ENCODE data around the gene SPIC. TPM values are rescaled to one million over a fixed set of nuclear protein-coding genes. Genes with fewer than 3 reads are reported as not detected.

Gene SPIC
- polyA plus RNA-seq, 3 donors, result 0.13 TPM; not detected in 2

DNA sequence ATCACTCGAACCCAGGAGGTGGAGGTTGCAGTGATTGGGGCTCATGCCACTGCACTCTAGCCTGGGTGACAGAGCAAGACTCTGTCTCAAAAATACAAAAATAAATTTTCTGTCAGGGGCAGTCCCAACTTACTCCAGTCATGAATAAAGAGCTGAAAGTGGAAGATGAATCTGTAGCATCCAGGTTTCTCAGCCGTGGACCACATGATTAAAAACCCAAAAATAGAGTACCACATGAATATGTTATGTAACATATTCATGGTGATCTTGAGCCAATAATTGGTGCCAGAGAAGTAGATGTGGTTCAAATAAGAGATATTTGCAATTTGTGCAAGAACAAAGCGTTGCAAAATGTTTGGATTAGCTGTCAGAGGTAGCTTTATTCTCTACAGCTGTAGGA lies 23.1 kb downstream of the SPIC start:
- Mint-ChIP-seq H3K4me3 (no peak overlapping the region), H3K9me3 (peaks cover 0 to 5% (median 0%) of the 10 kb centered on the region in 7 donors), H3K27ac (no peak overlapping the region), H3K4me1 (peaks cover under 1% of the 10 kb centered on the region), H3K36me3 (no peaks in the 10 kb centered on the region), H3K27me3 (ENCODE audit: low read depth in 3 of 3) (peaks cover 4 to 10% (median 5%) of the 10 kb centered on the region in 3 donors)
- Histone ChIP-seq H3K4me3 (replicated peaks in 1 of 3; ENCODE audit: low read depth in 2 of 3, low read length in 3 of 3) (no peak overlapping the region), H3K4me1 (ENCODE audit: control insufficient read depth in 1 of 2, insufficient read depth in 2 of 2, low read length in 2 of 2) (no peaks in the 10 kb centered on the region), H3K9ac (ENCODE audit: insufficient read depth, low read length, poor library complexity, severe bottlenecking) (no peak overlapping the region), H3K36me3 (replicated peaks in 1 of 2; ENCODE audit: control insufficient read depth in 1 of 2, insufficient read depth in 2 of 2, low read length in 2 of 2) (no peaks in the 10 kb centered on the region), H3K79me2 (ENCODE audit: insufficient read depth, low read length) (no peaks in the 10 kb centered on the region), H3K9me3 (replicated peaks in 1 of 2; ENCODE audit: control insufficient read depth in 1 of 2, insufficient read depth in 1 of 2, low read length in 2 of 2) (no peaks in the 10 kb centered on the region), H3K27me3 (ENCODE audit: control insufficient read depth in 2 of 2, insufficient read depth in 2 of 2, low read length in 2 of 2) (peaks cover 0 to 2% of the 10 kb centered on the region in 2 donors), H3K27ac (ENCODE audit: low read depth in 1 of 2, low read length in 2 of 2) (no peak overlapping the region), H3K4me2 (replicated peaks; ENCODE audit: extremely low read depth, low read length, poor library complexity, severe bottlenecking) (no peak overlapping the region), H4K20me1 (ENCODE audit: insufficient read depth, low read length) (no peaks in the 10 kb centered on the region), H2AFZ (ENCODE audit: insufficient read depth, low read depth, low read length, poor library complexity, severe bottlenecking) (no peak overlapping the region)
- intact Hi-C loops (cut with micrococcal nuclease), result no loop called here
- WGBS (ENCODE audit: insufficient coverage), result no CpG with 5 or more reads among the region's 3 CpGs
- DNase-seq, result no peak
- TF ChIP-seq, protein P1, sequence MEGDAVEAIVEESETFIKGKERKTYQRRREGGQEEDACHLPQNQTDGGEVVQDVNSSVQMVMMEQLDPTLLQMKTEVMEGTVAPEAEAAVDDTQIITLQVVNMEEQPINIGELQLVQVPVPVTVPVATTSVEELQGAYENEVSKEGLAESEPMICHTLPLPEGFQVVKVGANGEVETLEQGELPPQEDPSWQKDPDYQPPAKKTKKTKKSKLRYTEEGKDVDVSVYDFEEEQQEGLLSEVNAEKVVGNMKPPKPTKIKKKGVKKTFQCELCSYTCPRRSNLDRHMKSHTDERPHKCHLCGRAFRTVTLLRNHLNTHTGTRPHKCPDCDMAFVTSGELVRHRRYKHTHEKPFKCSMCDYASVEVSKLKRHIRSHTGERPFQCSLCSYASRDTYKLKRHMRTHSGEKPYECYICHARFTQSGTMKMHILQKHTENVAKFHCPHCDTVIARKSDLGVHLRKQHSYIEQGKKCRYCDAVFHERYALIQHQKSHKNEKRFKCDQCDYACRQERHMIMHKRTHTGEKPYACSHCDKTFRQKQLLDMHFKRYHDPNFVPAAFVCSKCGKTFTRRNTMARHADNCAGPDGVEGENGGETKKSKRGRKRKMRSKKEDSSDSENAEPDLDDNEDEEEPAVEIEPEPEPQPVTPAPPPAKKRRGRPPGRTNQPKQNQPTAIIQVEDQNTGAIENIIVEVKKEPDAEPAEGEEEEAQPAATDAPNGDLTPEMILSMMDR (IDR thresholded peaks at IDR 0.05), result no peak

DNA sequence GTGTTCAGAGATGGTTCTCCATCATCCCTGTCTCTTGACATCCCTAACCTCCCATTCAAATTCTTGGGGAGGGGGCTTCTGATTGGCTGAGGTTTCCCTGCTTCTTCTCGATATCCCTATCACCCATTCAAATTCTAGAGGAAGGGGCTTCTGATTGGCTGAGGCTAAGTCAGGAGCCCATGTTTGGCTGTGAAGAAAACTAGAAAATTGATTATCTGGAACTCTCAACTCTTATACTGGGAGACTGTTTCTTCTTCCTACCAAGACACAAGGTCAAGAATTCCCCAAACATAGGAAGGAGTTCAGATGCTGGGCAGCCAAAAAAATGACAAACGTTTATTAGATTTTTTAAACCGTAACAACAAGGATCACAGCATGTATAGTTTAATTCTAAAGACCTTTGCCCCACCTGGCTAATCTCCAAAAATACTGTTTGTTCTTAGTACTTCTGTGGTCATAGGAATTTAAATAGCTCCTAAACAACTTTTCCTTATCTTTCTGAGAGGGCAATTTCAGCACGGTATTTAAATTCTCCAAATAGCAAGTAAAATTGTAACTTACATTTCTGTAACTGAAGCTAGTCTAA lies 26.4 kb downstream of the SPIC start:
- WGBS (ENCODE audit: insufficient coverage), result no CpG with 5 or more reads among the region's 4 CpGs
- H3K9ac ChIP-seq (ENCODE audit: insufficient read depth, low read length, poor library complexity, severe bottlenecking), result no peak overlapping the region
- H3K79me2 ChIP-seq (ENCODE audit: insufficient read depth, low read length), result no peaks in the 10 kb centered on the region
- TF ChIP-seq, protein P1 (IDR thresholded peaks at IDR 0.05), result no peak
- no peak overlapping the region for H3K27ac Mint-ChIP-seq
- H3K27me3 ChIP-seq (ENCODE audit: control insufficient read depth in 2 of 2, insufficient read depth in 2 of 2, low read length in 2 of 2), result peaks cover 0 to 2% of the 10 kb centered on the region in 2 donors
- no peak overlapping the region for H3K4me2 ChIP-seq (replicated peaks; ENCODE audit: extremely low read depth, low read length, poor library complexity, severe bottlenecking)
- no peak overlapping the region for H2AFZ ChIP-seq (ENCODE audit: insufficient read depth, low read depth, low read length, poor library complexity, severe bottlenecking)
- intact Hi-C loops (cut with micrococcal nuclease), result no loop called here
- H3K36me3 ChIP-seq (replicated peaks in 1 of 2; ENCODE audit: control insufficient read depth in 1 of 2, insufficient read depth in 2 of 2, low read length in 2 of 2), result no peaks in the 10 kb centered on the region
- H3K27ac ChIP-seq (ENCODE audit: low read depth in 1 of 2, low read length in 2 of 2), result no peak overlapping the region
- peaks cover 3 to 9% (median 6%) of the 10 kb centered on the region in 3 donors for H3K27me3 Mint-ChIP-seq (ENCODE audit: low read depth in 3 of 3)
- no peaks in the 10 kb centered on the region for H3K36me3 Mint-ChIP-seq
- peaks cover 0 to 10% (median 4%) of the 10 kb centered on the region in 7 donors for H3K9me3 Mint-ChIP-seq
- DNase-seq, result no peak
- H4K20me1 ChIP-seq (ENCODE audit: insufficient read depth, low read length), result no peaks in the 10 kb centered on the region
- H3K4me3 ChIP-seq (replicated peaks in 1 of 3; ENCODE audit: low read depth in 2 of 3, low read length in 3 of 3), result no peak overlapping the region
- no peaks in the 10 kb centered on the region for H3K4me1 ChIP-seq (ENCODE audit: control insufficient read depth in 1 of 2, insufficient read depth in 2 of 2, low read length in 2 of 2)
- H3K9me3 ChIP-seq (replicated peaks in 1 of 2; ENCODE audit: control insufficient read depth in 1 of 2, insufficient read depth in 1 of 2, low read length in 2 of 2), result peaks cover 0 to 1% of the 10 kb centered on the region in 2 donors
- no peak overlapping the region for H3K4me3 Mint-ChIP-seq
- H3K4me1 Mint-ChIP-seq, result peaks cover 2% of the 10 kb centered on the region

Data from CD14-positive monocyte (primary cell).